ENCODE data around the gene TLNRD1.

DNA sequence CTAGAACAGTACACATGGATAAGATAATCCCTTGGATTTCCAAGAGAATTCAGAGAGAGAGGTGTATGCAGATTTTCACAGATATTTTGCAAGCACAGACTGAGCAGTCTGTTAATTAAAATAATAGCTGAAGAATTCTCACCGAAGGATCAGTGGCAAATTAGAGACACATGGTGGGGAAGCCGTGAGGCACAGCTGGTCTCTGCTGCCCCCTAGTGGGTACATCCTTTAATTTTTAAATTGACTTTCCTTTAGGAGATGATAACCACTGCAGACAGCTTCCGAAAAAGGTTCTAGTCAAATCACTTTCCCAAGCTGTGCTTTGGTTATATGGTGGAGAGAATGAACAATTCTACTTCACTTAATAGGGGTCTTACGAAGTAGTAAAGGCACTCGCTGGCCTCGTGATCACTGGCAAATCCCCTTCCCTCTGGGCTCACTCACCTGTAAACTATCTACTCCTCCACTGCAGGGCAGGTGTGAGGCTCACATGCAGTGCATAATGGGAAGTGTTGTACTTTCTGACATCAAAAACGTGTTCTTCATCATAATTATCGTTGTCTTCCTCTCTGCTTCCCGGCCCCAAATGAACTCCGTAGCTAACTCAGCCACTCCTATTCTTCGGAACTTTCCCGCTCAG, 30.6 kb upstream of the TLNRD1 start:
- TF ChIP-seq GATA3 (IDR thresholded peaks at IDR 0.05; ENCODE audit: low read depth, low read length) (no peak), GATA2 (IDR thresholded peaks at IDR 0.05; ENCODE audit: low read depth, low read length) (no peak)

Data from SH-SY5Y (cell line).